NCI-H82 treated with DMSO at 0.1 percent for 48 hours (cell line): ENCODE data around the gene ASTE1.
A peak's percentile ranks its signal among the peaks of the same experiment; 100 is the strongest.
"Not testable (repeated sequence)": the region's sequence is repeated elsewhere in the genome, so short reads cannot be mapped to it uniquely, and the experiment has no call there.

ENCODE experiments used
- DNase-seq: peaks from one replicate; lab custom pipeline; 2025; ENCODE audit not compliant: unreplicated experiment; lab: John Stamatoyannopoulos, UW

Gene ASTE1

GRCh38 chr3:131026321-131027151, at the start of gene ASTE1, which contains the start of gene NEK11:
Gene ASTE1 (minus strand): TSS chr3:131026825. CDS start chr3:131025306, 1,519 bp downstream.
Gene NEK11 (plus strand): TSS chr3:131026877. CDS start chr3:131029709, 2,832 bp downstream.
- DNase-seq = peak; percentile 64

GRCh38 chr3:131075632-131076328, 49.2 kb upstream of the ASTE1 start:
- no peak for DNase-seq

GRCh38 chr3:131072845-131073244, 46.2 kb upstream of the ASTE1 start:
- no peak for DNase-seq

GRCh38 chr3:131072099-131072559, 45.5 kb upstream of the ASTE1 start:
- no peak for DNase-seq

GRCh38 chr3:131067983-131068382, 41.4 kb upstream of the ASTE1 start:
- DNase-seq = peak; percentile 14

- no peak for DNase-seq
These were observed 26.6 kb upstream of the ASTE1 start for GRCh38 chr3:131053043-131053859.

- no peak for DNase-seq
These were observed 23.4 kb upstream of the ASTE1 start for GRCh38 chr3:131050001-131050400.

GRCh38 chr3:131048030-131048429, 21.4 kb upstream of the ASTE1 start:
- no peak for DNase-seq

- DNase-seq = no peak
These were observed 21.0 kb upstream of the ASTE1 start for GRCh38 chr3:131047582-131047981.

- DNase-seq = not testable (repeated sequence)
These were observed 15.8 kb upstream of the ASTE1 start for GRCh38 chr3:131042271-131042985.

GRCh38 chr3:131038326-131038725, 11.7 kb upstream of the ASTE1 start:
- DNase-seq = no peak

- DNase-seq = no peak
These were observed 10.4 kb upstream of the ASTE1 start for GRCh38 chr3:131036986-131037385.

- no peak for DNase-seq
These were observed 9.7 kb upstream of the ASTE1 start for GRCh38 chr3:131036200-131036816.

- DNase-seq = peak; percentile 20
These were observed 7.0 kb upstream of the ASTE1 start for GRCh38 chr3:131033480-131034080.

GRCh38 chr3:131031660-131032059, 5.0 kb upstream of the ASTE1 start:
- no peak for DNase-seq

- no peak for DNase-seq
These were observed 2.2 kb upstream of the ASTE1 start for GRCh38 chr3:131028844-131029243.

GRCh38 chr3:131025539-131025938, 1.1 kb downstream of the ASTE1 start:
- DNase-seq = no peak

GRCh38 chr3:131020122-131020693, 6.4 kb downstream of the ASTE1 start:
- DNase-seq = no peak

GRCh38 chr3:131018970-131019369, 7.7 kb downstream of the ASTE1 start:
- DNase-seq = no peak
